Smooth muscle cell (in vitro differentiated cells): Measurements from ENCODE around the gene DHRS7B. TPM values are rescaled to one million over a fixed set of nuclear protein-coding genes. Genes with fewer than 3 reads are reported as not detected.
"Not testable (repeated sequence)": the region's sequence is repeated elsewhere in the genome, so short reads cannot be mapped to it uniquely, and the experiment has no call there.

Experiments used
- DNase-seq: peaks from one replicate; lab custom pipeline; 2025; ENCODE audit not compliant: unreplicated experiment; lab: John Stamatoyannopoulos, UW
- H2AFZ ChIP-seq: fragments of 200-600 bp; sonication (generic); 2 replicates; pipeline ENCODE4 v1.6.0; 2016; ENCODE audit warnings: antibody characterized with exemption, low read depth, mild to moderate bottlenecking
- H3F3A ChIP-seq: fragments of 200-600 bp; sonication (generic); 2 replicates; pipeline ENCODE4 v1.6.0; 2017; ENCODE audit warnings: antibody characterized with exemption, low read depth
- H3K27ac ChIP-seq: fragments of 200-600 bp; sonication (generic); 2 replicates; pipeline ENCODE4 v1.5.1; 2016; ENCODE audit warnings: low read depth, mild to moderate bottlenecking
- H3K27me3 ChIP-seq: fragments of 200-600 bp; sonication (generic); 2 replicates; pipeline ENCODE4 v1.6.1; 2016; ENCODE audit warnings: low read depth, mild to moderate bottlenecking
- H3K36me3 ChIP-seq: fragments of 200-600 bp; sonication (generic); 2 replicates; pipeline ENCODE4 v1.5.1; 2016; ENCODE audit warnings: low read depth
- H3K4me1 ChIP-seq: fragments of 200-600 bp; sonication (generic); 2 replicates; pipeline ENCODE4 v1.5.1; 2016; ENCODE audit warnings: low read depth
- H3K4me2 ChIP-seq: fragments of 200-600 bp; sonication (generic); 2 replicates; pipeline ENCODE4 v1.6.0; 2016; ENCODE audit warnings: mild to moderate bottlenecking
- H3K4me3 ChIP-seq: fragments of 200-600 bp; sonication (generic); 2 replicates; pipeline ENCODE4 v1.5.1; 2016; ENCODE audit warnings: mild to moderate bottlenecking
- H3K79me2 ChIP-seq: fragments of 200-600 bp; sonication (generic); 2 replicates; pipeline ENCODE4 v1.6.0; 2016; ENCODE audit warnings: low read depth, mild to moderate bottlenecking
- H3K9ac ChIP-seq: fragments of 200-600 bp; sonication (generic); 2 replicates; pipeline ENCODE4 v1.6.0; 2016; ENCODE audit warnings: low read depth
- H3K9me3 ChIP-seq: fragments of 200-600 bp; sonication (generic); replicated peaks from 2 replicates; pipeline ENCODE4 v1.5.1; 2016; ENCODE audit warnings: low read depth
- H4K20me1 ChIP-seq: fragments of 200-600 bp; sonication (generic); 2 replicates; pipeline ENCODE4 v1.6.0; 2016; ENCODE audit warnings: low read depth
- CTCF ChIP-seq: fragments of 200-600 bp; sonication (generic); IDR thresholded peaks from 2 replicates; pipeline ENCODE4 v1.5.1; 2017; ENCODE audit warnings: borderline replicate concordance, mild to moderate bottlenecking, antibody characterized with exemption; ENCODE audit not compliant: insufficient read depth, poor library complexity, severe bottlenecking
- WGBS: methylation state at CpG from one replicate; pipeline ENCODE4 v1.1.7; 2016; ENCODE audit warnings: low lambda C conversion rate; 5-methylcytosine and 5-hydroxymethylcytosine counted together
- polyA plus RNA-seq: library from polyadenylated mRNA; unstranded; fragments of >200 nt; fragmentation: Nextera tagmentation; extraction: Ambion mirVana; gene quantifications from 2 replicates; pipeline ENCODE4 v1.2.1, GENCODE V29; 2016
- total RNA-seq: library from RNA; depleted of rRNA; stranded (reverse); fragments of >200 nt; gene quantifications from 2 replicates; pipeline ENCODE4 v1.2.3, GENCODE V29; 2014

Gene DHRS7B
- total and polyA plus RNA-seq, 2 experiments from 2014 or later: 30.0 to 32.5 TPM

- Histone ChIP-seq H3K4me1 (no peaks in the 10 kb centered on the region), H3K9ac (no peak overlapping the region), H3K4me2 (no peak overlapping the region), H3K79me2 (no peaks in the 10 kb centered on the region), H3K27ac (no peak overlapping the region), H3F3A (no peaks in the 10 kb centered on the region), H4K20me1 (no peaks in the 10 kb centered on the region), H3K27me3 (no peaks in the 10 kb centered on the region), H3K4me3 (no peak overlapping the region), H2AFZ (no peak overlapping the region), H3K36me3 (no peaks in the 10 kb centered on the region), H3K9me3 (no peaks in the 10 kb centered on the region)
- no peak for DNase-seq
- 86% methylated on average over 7 of the region's 7 CpGs for WGBS
- TF ChIP-seq CTCF: no peak
Observed at GRCh38 chr17:21079196-21079595, 47.6 kb upstream of the DHRS7B start.

GRCh38 chr17:21082001-21082436, 44.7 kb upstream of the DHRS7B start:
- H3K4me3 ChIP-seq: no peak overlapping the region
- 85% methylated on average over 5 of the region's 5 CpGs for WGBS
- H3F3A ChIP-seq: no peaks in the 10 kb centered on the region
- no peaks in the 10 kb centered on the region for H3K27me3 ChIP-seq
- no peaks in the 10 kb centered on the region for H3K79me2 ChIP-seq
- no peak overlapping the region for H3K4me2 ChIP-seq
- no peaks in the 10 kb centered on the region for H4K20me1 ChIP-seq
- no peaks in the 10 kb centered on the region for H3K36me3 ChIP-seq
- no peak overlapping the region for H3K27ac ChIP-seq
- no peak overlapping the region for H3K9ac ChIP-seq
- DNase-seq: no peak
- no peaks in the 10 kb centered on the region for H3K4me1 ChIP-seq
- TF ChIP-seq CTCF: no peak
- no peak overlapping the region for H2AFZ ChIP-seq
- no peaks in the 10 kb centered on the region for H3K9me3 ChIP-seq

GRCh38 chr17:21085280-21085679, 41.5 kb upstream of the DHRS7B start:
- not testable (repeated sequence) for H3K79me2 ChIP-seq, H3K9ac ChIP-seq, H3K4me2 ChIP-seq, H3K27me3 ChIP-seq, H3K9me3 ChIP-seq, H3K27ac ChIP-seq, H4K20me1 ChIP-seq, H3K36me3 ChIP-seq, H2AFZ ChIP-seq, H3F3A ChIP-seq, DNase-seq, H3K4me1 ChIP-seq, H3K4me3 ChIP-seq
- WGBS: 88% methylated on average over 1 of the region's 1 CpG

- no peaks in the 10 kb centered on the region for H3K9me3 ChIP-seq
- H2AFZ ChIP-seq: no peak overlapping the region
- no peak overlapping the region for H3K4me2 ChIP-seq
- DNase-seq: no peak
- H3K36me3 ChIP-seq: no peaks in the 10 kb centered on the region
- H3K4me1 ChIP-seq: no peaks in the 10 kb centered on the region
- H3F3A ChIP-seq: peaks cover 6% of the 10 kb centered on the region
- no peak overlapping the region for H3K27ac ChIP-seq
- H3K79me2 ChIP-seq: no peaks in the 10 kb centered on the region
- H3K27me3 ChIP-seq: no peaks in the 10 kb centered on the region
- no peak overlapping the region for H3K9ac ChIP-seq
- H3K4me3 ChIP-seq: no peak overlapping the region
- WGBS: 94% methylated on average over 32 of the region's 32 CpGs
- H4K20me1 ChIP-seq: no peaks in the 10 kb centered on the region
- TF ChIP-seq CTCF: no peak
Observed at GRCh38 chr17:21085707-21086106, 41.1 kb upstream of the DHRS7B start.
